B cell (primary cell): Measurements from ENCODE around the gene GSTP1. TPM values are rescaled to one million over a fixed set of nuclear protein-coding genes. Genes with fewer than 3 reads are reported as not detected.

Experiments
- ATAC-seq: fragments of 200-7000 bp; cut with Tn5 transposase; one replicate; pipeline ENCODE4 v1.10.0; 2021; ENCODE audit warnings: low read depth, mild to moderate bottlenecking, moderate number of reproducible peaks, moderate library complexity
- CTCF ChIA-PET: fragments of 350-600 bp; sonication (Branson Sonifier 250); formaldehyde crosslinking; loops from one replicate; lab custom pipeline; 2021; ENCODE audit warnings: antibody characterized with exemption, inconsistent platforms; lab: Charles Lee
- POLR2A ChIA-PET: fragments of 350-600 bp; sonication (Branson Sonifier 250); formaldehyde crosslinking; loops from one replicate; lab custom pipeline; 2021; ENCODE audit warnings: antibody characterized with exemption; lab: Charles Lee
- DNase-seq: peaks from one replicate; pipeline ENCODE4 v3.0.0; 2013
- H2AFZ ChIP-seq: 2 replicates; pipeline ENCODE4 v1.6.1; 2012; ENCODE audit warnings: mild to moderate bottlenecking, low read depth, low read length; ENCODE audit not compliant: insufficient read depth, poor library complexity, severe bottlenecking
- H3K27ac ChIP-seq, 2 donors: 1 replicate in 1 of 2; 2 replicates in 1 of 2; pipeline ENCODE4 v1.5.1; 2012 to 2013; ENCODE audit warnings: low read length in 2 of 2, mild to moderate bottlenecking in 2 of 2, moderate library complexity in 1 of 2
- H3K27me3 ChIP-seq, 4 experiments: fragments of 200-600 bp in 1 of 4; sonication (generic) in 1 of 4; replicated peaks in 1 of 4; 1 replicate in 2 of 4; 2 replicates in 2 of 4; pipeline versions ENCODE4 v1.6.1 to v1.7.0; 2013 to 2016; ENCODE audit warnings: low read length in 3 of 4, mild to moderate bottlenecking in 2 of 4, mixed read lengths in 1 of 4, moderate library complexity in 1 of 4; ENCODE audit not compliant: insufficient read depth in 4 of 4, control insufficient read depth in 3 of 4; ENCODE audit errors: control extremely low read depth in 1 of 4
- H3K36me3 ChIP-seq, 2 experiments: replicated peaks in 1 of 2; 1 replicate in 1 of 2; 2 replicates in 1 of 2; pipeline versions ENCODE4 v1.6.1 to v1.7.1; 2013; ENCODE audit warnings: low read length in 1 of 2; ENCODE audit not compliant: insufficient read depth in 2 of 2, control insufficient read depth in 1 of 2; ENCODE audit errors: control extremely low read depth in 1 of 2, extremely low read depth in 1 of 2
- H3K4me1 ChIP-seq, 2 donors: fragments of 200-600 bp in 1 of 2; sonication (generic) in 1 of 2; 1 replicate in 1 of 2; 2 replicates in 1 of 2; pipeline versions ENCODE4 v1.5.1 to v1.6.1; 2013 to 2017; ENCODE audit warnings: low read length in 2 of 2; ENCODE audit not compliant: control insufficient read depth in 2 of 2, insufficient read depth in 2 of 2
- H3K4me2 ChIP-seq: replicated peaks from 2 replicates; pipeline ENCODE3; 2012; ENCODE audit warnings: mild to moderate bottlenecking, low read depth, low read length; ENCODE audit not compliant: poor library complexity, severe bottlenecking
- H3K4me3 ChIP-seq, 5 experiments: fragments of 200-600 bp in 1 of 5; sonication (generic) in 1 of 5; 1 replicate in 3 of 5; 2 replicates in 2 of 5; pipeline versions ENCODE4 v1.5.1 to v1.7.0; 2011 to 2016; ENCODE audit warnings: low read length in 4 of 5, mild to moderate bottlenecking in 4 of 5, low read depth in 2 of 5, control low read depth in 1 of 5, moderate library complexity in 1 of 5; ENCODE audit not compliant: insufficient read depth in 1 of 5; ENCODE audit errors: control extremely low read depth in 1 of 5, extremely low read depth in 1 of 5
- H3K79me2 ChIP-seq: fragments of 200-600 bp; sonication (generic); one replicate; pipeline ENCODE4 v1.6.0; 2016; ENCODE audit warnings: low read length; ENCODE audit not compliant: control insufficient read depth, insufficient read depth
- H3K9ac ChIP-seq: fragments of 200-600 bp; sonication (generic); 2 replicates; pipeline ENCODE4 v1.6.1; 2017; ENCODE audit warnings: mild to moderate bottlenecking, low read length, moderate library complexity
- H3K9me3 ChIP-seq, 3 donors: one replicate each; pipeline versions ENCODE4 v1.6.1 to v1.7.1; 2013; ENCODE audit warnings: low read length in 2 of 3; ENCODE audit not compliant: control insufficient read depth in 2 of 3, insufficient read depth in 1 of 3; ENCODE audit errors: control extremely low read depth in 1 of 3
- H4K20me1 ChIP-seq: 2 replicates; pipeline ENCODE4 v1.6.0; 2012; ENCODE audit warnings: mild to moderate bottlenecking, low read length; ENCODE audit not compliant: insufficient read depth, control insufficient read depth, poor library complexity, severe bottlenecking
- H3K27ac Mint-ChIP-seq: one replicate; pipeline ENCODE4 v1.8.0; 2021; ENCODE audit warnings: mixed read lengths
- H3K27me3 Mint-ChIP-seq: one replicate; pipeline ENCODE4 v1.8.0; 2021; ENCODE audit warnings: mixed read lengths
- H3K4me1 Mint-ChIP-seq: one replicate; pipeline ENCODE4 v1.8.0; 2021; ENCODE audit warnings: mixed read lengths
- H3K4me3 Mint-ChIP-seq: one replicate; pipeline ENCODE4 v1.8.0; 2021; ENCODE audit warnings: mixed read lengths
- H3K9me3 Mint-ChIP-seq: one replicate; pipeline ENCODE4 v1.8.0; 2022; ENCODE audit warnings: mixed read lengths; ENCODE audit not compliant: insufficient read depth
- EZH2 ChIP-seq: IDR thresholded peaks from 2 replicates; pipeline ENCODE4 v1.6.1; 2012; ENCODE audit warnings: borderline replicate concordance, low read depth, mild to moderate bottlenecking, moderate library complexity, low read length; ENCODE audit not compliant: insufficient read depth, poor library complexity, severe bottlenecking
- WGBS: methylation state at CpG from one replicate; pipeline ENCODE4 v1.1.5; 2013; ENCODE audit warnings: missing lambda C conversion rate; ENCODE audit not compliant: insufficient coverage; 5-methylcytosine and 5-hydroxymethylcytosine counted together
- intact Hi-C: fragments of 100-400 bp; cut with micrococcal nuclease; formaldehyde crosslinking; loops from one replicate; pipeline ENCODE4 v1.10.0; 2022
- polyA plus RNA-seq: library from polyadenylated mRNA; depleted of rRNA; stranded (reverse); fragments of >200 nt; gene quantifications from 2 replicates; pipeline ENCODE4 v1.2.3, GENCODE V29; 2012
- total RNA-seq, 2 donors: library from RNA; stranded (reverse); fragments of 120-200 nt in 1 of 2; gene quantifications; 1 replicate in 1 of 2; 2 replicates in 1 of 2; pipeline versions ENCODE4 v1.2.3 to v1.2.4, GENCODE V29; 2013 to 2022
- TF ChIP-seq, protein P1 (sequence below): fragments of 200-600 bp; IDR thresholded peaks from one replicate; pipeline ENCODE4 v1.8.0; 2022; ENCODE audit warnings: antibody characterized with exemption, mild to moderate bottlenecking

Gene GSTP1
- total and polyA plus RNA-seq, 2 donors (not counting 1 experiment from before 2014, with no cell fraction given), result 200 to 313 TPM

DNA sequence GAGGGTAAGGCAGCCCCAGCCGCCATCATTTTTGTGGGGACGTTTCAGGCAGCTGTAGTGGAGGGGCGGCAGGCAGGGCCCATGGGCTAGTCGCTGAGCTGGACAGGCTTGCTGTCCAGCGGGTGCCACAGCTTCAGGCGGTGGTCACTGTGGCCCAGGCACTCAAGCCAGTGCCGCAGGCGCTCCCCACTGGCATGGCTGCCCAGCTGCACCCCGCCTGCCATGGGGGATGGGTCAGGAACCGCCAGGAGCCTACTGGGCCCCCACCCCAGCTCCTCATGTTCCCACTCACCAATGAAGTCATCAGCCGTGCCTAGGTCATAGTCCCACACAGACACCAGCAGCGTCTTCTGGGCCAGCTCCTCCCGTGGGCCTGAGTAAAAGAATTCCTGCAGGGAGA is 29.1 kb downstream of the GSTP1 start:
- Mint-ChIP-seq H3K27ac (peak overlapping the region; percentile 99), H3K4me1 (peaks cover 48% of the 10 kb centered on the region), H3K27me3 (no peaks in the 10 kb centered on the region), H3K4me3 (no peak overlapping the region), H3K9me3 (no peaks in the 10 kb centered on the region)
- Histone ChIP-seq H3K9me3 (no peaks in the 10 kb centered on the region), H3K4me2 (peak overlapping the region; percentile 79), H4K20me1 (no peaks in the 10 kb centered on the region), H3K36me3 (peaks cover 0 to 45% of the 10 kb centered on the region in 2 experiments), H3K27ac (peak overlapping the region in 1 of 2 donors; percentile 98), H3K79me2 (peaks cover 16% of the 10 kb centered on the region), H3K4me3 (no peak overlapping the region), H3K9ac (no peak overlapping the region), H2AFZ (no peak overlapping the region), H3K4me1 (peaks cover 34 to 40% of the 10 kb centered on the region in 2 donors), H3K27me3 (no peaks in the 10 kb centered on the region)
- intact Hi-C loops, result loop anchor here (5.0 kb wide), 1 partner anchor 35 kb away; no protein-coding TSS in a partner anchor
- TF ChIP-seq, protein P1, sequence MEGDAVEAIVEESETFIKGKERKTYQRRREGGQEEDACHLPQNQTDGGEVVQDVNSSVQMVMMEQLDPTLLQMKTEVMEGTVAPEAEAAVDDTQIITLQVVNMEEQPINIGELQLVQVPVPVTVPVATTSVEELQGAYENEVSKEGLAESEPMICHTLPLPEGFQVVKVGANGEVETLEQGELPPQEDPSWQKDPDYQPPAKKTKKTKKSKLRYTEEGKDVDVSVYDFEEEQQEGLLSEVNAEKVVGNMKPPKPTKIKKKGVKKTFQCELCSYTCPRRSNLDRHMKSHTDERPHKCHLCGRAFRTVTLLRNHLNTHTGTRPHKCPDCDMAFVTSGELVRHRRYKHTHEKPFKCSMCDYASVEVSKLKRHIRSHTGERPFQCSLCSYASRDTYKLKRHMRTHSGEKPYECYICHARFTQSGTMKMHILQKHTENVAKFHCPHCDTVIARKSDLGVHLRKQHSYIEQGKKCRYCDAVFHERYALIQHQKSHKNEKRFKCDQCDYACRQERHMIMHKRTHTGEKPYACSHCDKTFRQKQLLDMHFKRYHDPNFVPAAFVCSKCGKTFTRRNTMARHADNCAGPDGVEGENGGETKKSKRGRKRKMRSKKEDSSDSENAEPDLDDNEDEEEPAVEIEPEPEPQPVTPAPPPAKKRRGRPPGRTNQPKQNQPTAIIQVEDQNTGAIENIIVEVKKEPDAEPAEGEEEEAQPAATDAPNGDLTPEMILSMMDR, result no peak
- no peak for TF ChIP-seq EZH2
- POLR2A ChIA-PET, result interaction anchor here (0.6 to 3.8 kb wide), 3 partner anchors 17 to 258 kb away, joined by 3 to 31 read pairs (median 6); partner anchors contain the start of genes GSTP1 and NUDT8
- no peak for ATAC-seq
- WGBS, result 97% methylated on average over 13 of the region's 13 CpGs
- DNase-seq, result peak; percentile 33
- CTCF ChIA-PET, result interaction anchor here (1.3 to 8.0 kb wide), 2 partner anchors 16 to 34 kb away, joined by 4 to 85 read pairs; partner anchors contain the start of gene NUDT8

DNA sequence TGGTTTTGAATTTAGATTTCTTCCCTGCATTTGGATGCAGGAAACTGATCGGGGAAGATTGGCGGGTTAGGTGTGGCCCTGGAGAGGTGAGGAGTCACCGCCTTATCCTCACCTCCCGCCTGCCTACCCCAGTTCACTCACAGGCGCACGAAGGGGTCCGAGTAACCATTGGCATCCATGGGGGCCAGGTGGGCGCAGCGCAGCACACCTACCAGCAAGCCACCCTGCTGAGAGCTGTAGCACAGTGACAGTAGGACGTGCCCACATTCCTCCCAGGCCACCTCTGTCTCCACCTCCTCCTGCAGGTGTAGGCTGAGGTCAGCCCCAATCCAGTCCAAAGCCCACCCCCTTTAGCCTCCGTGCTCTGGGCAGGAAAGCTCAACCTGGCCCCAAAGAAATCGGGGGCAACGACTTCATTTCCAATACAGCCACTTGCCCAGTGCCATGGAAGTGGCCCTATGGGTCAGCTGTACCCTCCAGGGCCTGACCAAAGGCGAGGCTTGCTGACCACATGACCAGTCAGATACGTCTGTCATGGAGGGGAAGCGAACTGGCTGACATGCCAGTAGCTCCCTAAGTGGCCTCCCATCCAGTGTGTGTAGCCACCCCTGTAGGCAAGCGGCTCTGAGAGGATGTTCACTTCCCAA is 29.8 kb downstream of the GSTP1 start:
- peak overlapping the region; percentile 79 for H2AFZ ChIP-seq
- Mint-ChIP-seq H3K9me3 (no peaks in the 10 kb centered on the region), H3K4me1 (peaks cover 45% of the 10 kb centered on the region), H3K4me3 (peak overlapping the region; percentile 83), H3K27me3 (no peaks in the 10 kb centered on the region), H3K27ac (peak overlapping the region; percentile 99)
- H3K9ac ChIP-seq, result peak overlapping the region; percentile 41
- peaks cover 9% of the 10 kb centered on the region for H3K79me2 ChIP-seq
- ChIA-PET POLR2A (interaction anchor here (0.6 to 3.8 kb wide), 9 partner anchors 16 to 259 kb away, joined by 3 to 31 read pairs (median 3); partner anchors contain the start of genes GSTP1 and NUDT8), CTCF (interaction anchor here (0.6 to 8.0 kb wide), 13 partner anchors 15 to 445 kb away, joined by 3 to 85 read pairs (median 5); partner anchors contain the start of genes GSTP1 and NUDT8)
- H4K20me1 ChIP-seq, result no peaks in the 10 kb centered on the region
- H3K27me3 ChIP-seq, result no peaks in the 10 kb centered on the region
- TF ChIP-seq, protein P1, result no peak
- TF ChIP-seq EZH2, result no peak
- DNase-seq, result no peak
- H3K36me3 ChIP-seq, result peaks cover 0 to 40% of the 10 kb centered on the region in 2 experiments
- ATAC-seq, result no peak
- peak overlapping the region in 2 of 5 experiments; percentile 5 to 31 for H3K4me3 ChIP-seq
- H3K4me2 ChIP-seq, result peak overlapping the region; percentile 79
- H3K9me3 ChIP-seq, result no peaks in the 10 kb centered on the region
- intact Hi-C loops, result loop anchor here (5.0 kb wide), 1 partner anchor 34 kb away; no protein-coding TSS in a partner anchor
- WGBS, result 77% methylated on average over 16 of the region's 17 CpGs
- H3K27ac ChIP-seq, result peak overlapping the region; percentile 97 to 98
- peaks cover 32 to 38% of the 10 kb centered on the region in 2 donors for H3K4me1 ChIP-seq
